HL-60 (cell line): ENCODE measurements around the gene ZSWIM6.

Experiments
- CTCF ChIP-seq: IDR thresholded peaks from one replicate; pipeline ENCODE4 v1.5.1; 2011; ENCODE audit warnings: low read length, control low read depth, inconsistent platforms; ENCODE audit not compliant: insufficient read depth
- POLR2AphosphoS5 ChIP-seq: IDR thresholded peaks from 2 replicates; pipeline ENCODE4 v1.6.1; 2012; ENCODE audit warnings: low read depth
- SPI1 ChIP-seq: IDR thresholded peaks from 2 replicates; pipeline ENCODE4 v1.6.1; 2012; ENCODE audit warnings: low read depth, mild to moderate bottlenecking, borderline replicate concordance

GRCh38 chr5:61455179-61456006, 123.3 kb downstream of the ZSWIM6 start:
- no peak for TF ChIP-seq SPI1
- TF ChIP-seq POLR2AphosphoS5 = no peak
- no peak for TF ChIP-seq CTCF
